ENCODE measurements around the gene CREBZF. TPM values are rescaled to one million over a fixed set of nuclear protein-coding genes. Genes with fewer than 3 reads are reported as not detected.
"Not testable (repeated sequence)": the region's sequence is repeated elsewhere in the genome, so short reads cannot be mapped to it uniquely, and the experiment has no call there.

CREBZF gene
- total RNA-seq, 1 donor from 2014 or later: 42.8 TPM

GRCh38 chr11:85626496-85626895, 38.4 kb downstream of the CREBZF start:
- Histone ChIP-seq H3K9me3 (no peaks in the 10 kb centered on the region), H3K4me3 (peak overlapping the region; percentile 92), H3K4me1 (peaks cover 12% of the 10 kb centered on the region), H3K36me3 (peaks cover 12% of the 10 kb centered on the region), H3K27ac (peak overlapping the region; percentile 93), H3K27me3 (no peaks in the 10 kb centered on the region)
- intact Hi-C loops (cut with DNase I): no loop called here
- DNase-seq (no peak), ATAC-seq (no peak)
- TF ChIP-seq CTCF (IDR thresholded peaks at IDR 0.05): no peak

GRCh38 chr11:85620256-85620655, 44.7 kb downstream of the CREBZF start:
- no peak overlapping the region for H3K27ac ChIP-seq
- ATAC-seq: peak; percentile 69

GRCh38 chr11:85619499-85619898, 45.4 kb downstream of the CREBZF start:
- Histone ChIP-seq H3K9me3 (no peaks in the 10 kb centered on the region), H3K4me3 (no peak overlapping the region), H3K36me3 (no peaks in the 10 kb centered on the region), H3K4me1 (no peaks in the 10 kb centered on the region), H3K27me3 (no peaks in the 10 kb centered on the region), H3K27ac (no peak overlapping the region)
- intact Hi-C loops (cut with DNase I): no loop called here
- peak; percentile 24 for ATAC-seq
- peak; percentile 71 for DNase-seq
- no peak for TF ChIP-seq CTCF (IDR thresholded peaks at IDR 0.05)

More at GRCh38 chr11:85620256-85620655, 44.7 kb downstream of the CREBZF start:
- no peaks in the 10 kb centered on the region for H3K9me3 ChIP-seq
- no peaks in the 10 kb centered on the region for H3K27me3 ChIP-seq
- H3K4me1 ChIP-seq: no peaks in the 10 kb centered on the region
- TF ChIP-seq CTCF (IDR thresholded peaks at IDR 0.05): no peak
- H3K4me3 ChIP-seq: no peak overlapping the region
- DNase-seq: no peak
- H3K36me3 ChIP-seq: no peaks in the 10 kb centered on the region
- intact Hi-C loops (cut with DNase I): no loop called here

- H3K4me3 ChIP-seq; ATAC-seq; H3K9me3 ChIP-seq; H3K4me1 ChIP-seq; DNase-seq; H3K27me3 ChIP-seq; H3K36me3 ChIP-seq; H3K27ac ChIP-seq; intact Hi-C loops (cut with DNase I): not testable (repeated sequence)
These were observed 53.3 kb downstream of the CREBZF start for GRCh38 chr11:85611643-85612042.

Other genes starting within 250 kb of the CREBZF start
- 9.7 TPM for gene DLG2, start 37.8 kb downstream of the CREBZF start, total RNA-seq
- gene TMEM126B, start 36.5 kb downstream of the CREBZF start, total RNA-seq: 45.2 TPM
- gene TMEM126A, start 17.2 kb downstream of the CREBZF start, total RNA-seq: 26.1 TPM
- gene CCDC89, start 21.1 kb upstream of the CREBZF start, total RNA-seq: 1.2 TPM
- gene SYTL2, start 146.0 kb upstream of the CREBZF start, total RNA-seq: 36.5 TPM
- gene CCDC83, start 190.3 kb upstream of the CREBZF start, total RNA-seq: not detected

Measured in upper lobe of right lung (tissue), 1 donor.